D721Med (cell line): Measurements from ENCODE around the gene TPP1.

ENCODE experiments used
- DNase-seq: peaks from one replicate; pipeline ENCODE4 v3.0.0; 2011; ENCODE audit warnings: low spot score; ENCODE audit not compliant: insufficient read length
- FAIRE-seq: peaks from 2 replicates; lab custom pipeline; 2011; peaks lifted over from hg19 to GRCh38; lab: Jason Lieb, UNC
- TF ChIP-seq, protein P1 (sequence below): IDR thresholded peaks from 2 replicates; pipeline ENCODE4 v1.5.1; 2012; ENCODE audit warnings: mild to moderate bottlenecking, control low read depth; ENCODE audit not compliant: insufficient read depth; ENCODE audit errors: missing control alignments

TPP1 gene

DNA sequence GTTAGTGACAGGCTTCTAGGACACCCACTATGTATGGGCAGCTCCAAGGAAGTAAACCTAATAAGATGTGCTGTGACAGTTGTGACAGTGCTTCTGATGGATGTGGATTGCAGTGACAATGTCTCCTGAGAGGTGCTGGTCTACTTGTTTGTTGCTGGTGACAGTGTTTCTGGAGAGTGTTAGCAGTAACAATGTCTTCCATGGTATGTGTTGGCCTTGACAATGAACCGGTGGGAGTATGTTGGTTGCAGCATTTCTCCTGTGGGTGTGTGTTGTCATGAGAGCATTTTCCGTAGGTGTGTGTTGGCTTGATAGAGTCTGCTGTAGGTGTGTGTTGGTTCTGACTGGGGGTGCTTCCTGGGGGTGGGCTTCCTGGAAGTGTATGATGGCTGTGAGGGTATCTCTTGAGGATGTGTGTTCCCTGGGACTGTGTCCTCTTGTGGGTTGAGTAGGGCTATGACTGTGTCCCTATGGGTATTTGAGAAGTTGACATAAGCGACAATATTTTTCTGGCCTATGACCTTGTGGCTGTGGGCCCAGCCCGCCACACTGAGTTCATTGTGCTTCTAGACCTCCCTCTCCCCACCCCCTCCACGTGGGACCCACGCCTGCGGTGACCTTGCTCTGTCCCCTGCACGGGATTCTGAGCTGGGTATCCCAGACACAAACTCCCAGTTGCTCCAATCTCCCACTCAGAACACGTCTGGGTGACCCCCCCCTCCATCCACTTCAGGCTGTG, 35.2 kb upstream of the TPP1 start:
- no peak for FAIRE-seq
- TF ChIP-seq, protein P1, sequence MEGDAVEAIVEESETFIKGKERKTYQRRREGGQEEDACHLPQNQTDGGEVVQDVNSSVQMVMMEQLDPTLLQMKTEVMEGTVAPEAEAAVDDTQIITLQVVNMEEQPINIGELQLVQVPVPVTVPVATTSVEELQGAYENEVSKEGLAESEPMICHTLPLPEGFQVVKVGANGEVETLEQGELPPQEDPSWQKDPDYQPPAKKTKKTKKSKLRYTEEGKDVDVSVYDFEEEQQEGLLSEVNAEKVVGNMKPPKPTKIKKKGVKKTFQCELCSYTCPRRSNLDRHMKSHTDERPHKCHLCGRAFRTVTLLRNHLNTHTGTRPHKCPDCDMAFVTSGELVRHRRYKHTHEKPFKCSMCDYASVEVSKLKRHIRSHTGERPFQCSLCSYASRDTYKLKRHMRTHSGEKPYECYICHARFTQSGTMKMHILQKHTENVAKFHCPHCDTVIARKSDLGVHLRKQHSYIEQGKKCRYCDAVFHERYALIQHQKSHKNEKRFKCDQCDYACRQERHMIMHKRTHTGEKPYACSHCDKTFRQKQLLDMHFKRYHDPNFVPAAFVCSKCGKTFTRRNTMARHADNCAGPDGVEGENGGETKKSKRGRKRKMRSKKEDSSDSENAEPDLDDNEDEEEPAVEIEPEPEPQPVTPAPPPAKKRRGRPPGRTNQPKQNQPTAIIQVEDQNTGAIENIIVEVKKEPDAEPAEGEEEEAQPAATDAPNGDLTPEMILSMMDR, result no peak
- DNase-seq, result no peak

- TF ChIP-seq, protein P1, result no peak
- DNase-seq (no peak), FAIRE-seq (no peak)
Observed at GRCh38 chr11:6653656-6654055, 34.4 kb upstream of the TPP1 start.

DNA sequence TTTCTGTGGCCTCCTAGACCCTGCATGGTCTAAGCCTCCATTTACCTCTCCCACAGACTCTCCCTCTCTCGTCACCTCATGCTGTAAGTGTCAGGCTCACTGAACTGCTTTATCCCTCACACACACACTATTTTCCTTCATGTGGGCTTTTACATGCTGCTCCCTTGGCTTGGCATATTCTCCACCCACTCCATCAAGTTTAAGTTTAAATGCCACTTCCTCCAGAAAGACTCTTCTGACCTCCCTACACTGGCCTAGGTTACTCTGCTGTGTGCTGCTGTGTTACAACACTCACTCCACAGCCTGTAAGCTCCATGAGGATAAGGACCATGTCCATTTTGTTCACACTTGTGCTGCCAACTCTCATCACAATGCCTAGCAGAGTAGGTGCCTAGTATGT, 33.9 kb upstream of the TPP1 start:
- TF ChIP-seq, protein P1, result no peak
- no peak for FAIRE-seq

GRCh38 chr11:6652182-6652581, 33.0 kb upstream of the TPP1 start:
- TF ChIP-seq, protein P1, result no peak
- DNase-seq (no peak), FAIRE-seq (no peak)

More for the DNA sequence above, 33.9 kb upstream of the TPP1 start:
- DNase-seq, result no peak

GRCh38 chr11:6650980-6651379, 31.8 kb upstream of the TPP1 start:
- DNase-seq (no peak), FAIRE-seq (no peak)
- TF ChIP-seq, protein P1, result no peak

DNA sequence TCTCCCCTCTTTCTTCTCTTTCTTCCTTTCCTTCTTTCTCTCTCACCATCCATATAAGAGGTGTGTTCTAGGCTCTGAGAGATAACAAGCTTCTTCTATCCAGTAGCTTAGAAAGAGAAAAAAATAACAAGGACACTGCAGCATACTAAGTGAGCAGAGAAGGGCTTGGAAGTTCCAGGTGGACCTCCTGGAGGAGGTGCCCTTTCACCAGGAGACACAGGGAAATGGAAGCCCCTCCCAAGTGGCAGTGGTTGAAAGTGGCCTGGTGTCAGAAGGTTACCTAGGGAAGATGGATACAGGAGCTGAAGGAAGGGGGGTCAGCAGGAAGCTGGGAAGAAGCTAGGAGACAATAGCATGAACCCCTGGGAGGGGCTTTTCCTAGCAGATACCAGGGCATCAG, 30.9 kb upstream of the TPP1 start:
- TF ChIP-seq, protein P1, result no peak
- DNase-seq (no peak), FAIRE-seq (no peak)

- DNase-seq, result no peak
- TF ChIP-seq, protein P1, result no peak
- FAIRE-seq, result no peak
Observed at GRCh38 chr11:6648501-6648900, 29.3 kb upstream of the TPP1 start.
